Activated CD8-positive, alpha-beta memory T cell treated with anti-CD3 and anti-CD28 coated beads, Interleukin-2, amount 50 U/mL, for 24 hours (primary cell): ENCODE measurements around the gene FBP2.
"Not testable (repeated sequence)": the region's sequence is repeated elsewhere in the genome, so short reads cannot be mapped to it uniquely, and the experiment has no call there.

Experiments used
- DNase-seq: peaks from one replicate; pipeline ENCODE4 v3.0.0-alpha.2; 2020; ENCODE audit errors: extremely low read depth

Gene FBP2

GRCh38 chr9:94563548-94563947, 30.1 kb downstream of the FBP2 start:
- no peak for DNase-seq

GRCh38 chr9:94560237-94560636, 33.4 kb downstream of the FBP2 start:
- no peak for DNase-seq

GRCh38 chr9:94557376-94557775, 36.2 kb downstream of the FBP2 start:
- DNase-seq = no peak

- DNase-seq = no peak
Observed at GRCh38 chr9:94554439-94555331, 38.9 kb downstream of the FBP2 start, which contains the start of gene PCAT7. TSS of gene PCAT7 (plus strand) at chr9:94555083.

- DNase-seq = no peak
Observed at GRCh38 chr9:94554078-94554438, 39.6 kb downstream of the FBP2 start.

GRCh38 chr9:94553029-94553938, 40.3 kb downstream of the FBP2 start:
- no peak for DNase-seq

- no peak for DNase-seq
Observed at GRCh38 chr9:94545940-94546339, 47.7 kb downstream of the FBP2 start.

- DNase-seq = not testable (repeated sequence)
Observed at GRCh38 chr9:94544335-94544734, 49.3 kb downstream of the FBP2 start.

GRCh38 chr9:94538908-94539307, 54.7 kb downstream of the FBP2 start:
- no peak for DNase-seq

GRCh38 chr9:94534901-94535300, 58.7 kb downstream of the FBP2 start:
- DNase-seq = no peak

GRCh38 chr9:94533601-94534000, 60.0 kb downstream of the FBP2 start:
- no peak for DNase-seq

GRCh38 chr9:94533155-94533554, 60.5 kb downstream of the FBP2 start:
- no peak for DNase-seq

GRCh38 chr9:94528886-94529285, 64.7 kb downstream of the FBP2 start:
- DNase-seq = no peak

GRCh38 chr9:94526951-94527350, 66.7 kb downstream of the FBP2 start:
- no peak for DNase-seq

- DNase-seq = no peak
Observed at GRCh38 chr9:94526271-94526670, 67.4 kb downstream of the FBP2 start.

- DNase-seq = no peak
Observed at GRCh38 chr9:94525396-94526035, 68.1 kb downstream of the FBP2 start.

GRCh38 chr9:94517254-94517653, 76.4 kb downstream of the FBP2 start:
- no peak for DNase-seq

- DNase-seq = no peak
Observed at GRCh38 chr9:94514722-94515121, 78.9 kb downstream of the FBP2 start.

GRCh38 chr9:94511955-94512265, 81.7 kb downstream of the FBP2 start:
- no peak for DNase-seq

- DNase-seq = no peak
Observed at GRCh38 chr9:94511134-94511954, 82.3 kb downstream of the FBP2 start.
